Pancreas (tissue), 10 donors: ENCODE data around the gene LMF1. TPM values are rescaled to one million over a fixed set of nuclear protein-coding genes. Genes with fewer than 3 reads are reported as not detected.

Experiments used
- ATAC-seq, 4 donors: fragments of 200-7000 bp; cut with Tn5 transposase; one replicate each; pipeline versions ENCODE4 v1.8.0 to v1.9.1; 2020; ENCODE audit warnings: mild to moderate bottlenecking in 4 of 4, moderate library complexity in 4 of 4
- DNase-seq, 6 donors: peaks; one replicate each; pipeline ENCODE4 v3.0.0-alpha.2; 2020
- FAIRE-seq: peaks from 2 replicates; lab custom pipeline; 2012; peaks lifted over from hg19 to GRCh38; lab: Jason Lieb, UNC
- H3K27ac ChIP-seq, 4 donors: fragments of 200-600 bp; sonication (generic); 1 replicate in 3 of 4; 2 replicates in 1 of 4; pipeline versions ENCODE4 v1.5.0 to v1.8.0; 2020
- H3K27me3 ChIP-seq, 4 donors: fragments of 200-600 bp; one replicate each; pipeline ENCODE4 v1.8.0; 2021
- H3K36me3 ChIP-seq, 3 donors: fragments of 200-600 bp; sonication (generic) in 1 of 3; one replicate each; pipeline versions ENCODE4 v1.5.0 to v1.8.0; 2020 to 2021
- H3K4me1 ChIP-seq, 3 donors: fragments of 200-600 bp; one replicate each; pipeline ENCODE4 v1.8.0; 2021
- H3K4me3 ChIP-seq, 4 donors: fragments of 200-600 bp; sonication (generic) in 2 of 4; one replicate each; pipeline versions ENCODE4 v1.5.0 to v1.8.0; 2020 to 2021
- H3K9me3 ChIP-seq, 4 donors: fragments of 200-600 bp; one replicate each; pipeline ENCODE4 v1.8.0; 2021
- CTCF ChIP-seq, 4 donors: fragments of 200-600 bp; sonication (generic) in 3 of 4; IDR thresholded peaks; one replicate each; pipeline versions ENCODE4 v1.5.0 to v1.8.0; 2021; ENCODE audit warnings: antibody characterized with exemption in 4 of 4
- WGBS, 2 donors: extraction: QIAGEN DNeasy Blood & Tissue Kit; methylation state at CpG; one replicate each; pipeline ENCODE4 v1.1.7; 2013; 5-methylcytosine and 5-hydroxymethylcytosine counted together
- intact Hi-C, 3 donors: fragments of 100-400 bp; cut with DNase I; formaldehyde crosslinking; loops; one replicate each; pipeline versions ENCODE4 v1.11.1 to v1.14.2; 2022
- polyA plus RNA-seq, 2 donors: library from polyadenylated mRNA; stranded (reverse); fragments of 200-250 nt; gene quantifications; one replicate each; pipeline ENCODE4 v1.2.3, GENCODE V29; 2013
- total RNA-seq, 6 donors: library from RNA; stranded (reverse); fragmentation: NEBNext Ultra II Directional in 4 of 6; extraction: Animal tissue kit (Norgen Biotek cat#: 25700) in 4 of 6; gene quantifications; one replicate each; pipeline versions ENCODE4 v1.2.1 to v1.2.4, GENCODE V29; 2021 to 2023
- donor health status: healthy with polysubstance abuse.
- donor health status: DM: no; HTN: no; CAD: no; lungs with moderate emphysema.
- donor health status: DM: no; HTN: no; CAD: no.
- donor health status: control.
- donor health status: control.
- donor health status: Bipolar disorder and iron deficiency.
- donor health status: DM: yes; HTN: yes; CAD: no.
- donor health status: DM: no; HTN: no; CAD: no.
- donor health status: DM: no; HTN: no; CAD: no.
- donor health status: DM: yes; HTN: yes; CAD: no.

Gene LMF1
- total and polyA plus RNA-seq, 8 donors = 9.3 to 64.6 (median 15.7) TPM

DNA sequence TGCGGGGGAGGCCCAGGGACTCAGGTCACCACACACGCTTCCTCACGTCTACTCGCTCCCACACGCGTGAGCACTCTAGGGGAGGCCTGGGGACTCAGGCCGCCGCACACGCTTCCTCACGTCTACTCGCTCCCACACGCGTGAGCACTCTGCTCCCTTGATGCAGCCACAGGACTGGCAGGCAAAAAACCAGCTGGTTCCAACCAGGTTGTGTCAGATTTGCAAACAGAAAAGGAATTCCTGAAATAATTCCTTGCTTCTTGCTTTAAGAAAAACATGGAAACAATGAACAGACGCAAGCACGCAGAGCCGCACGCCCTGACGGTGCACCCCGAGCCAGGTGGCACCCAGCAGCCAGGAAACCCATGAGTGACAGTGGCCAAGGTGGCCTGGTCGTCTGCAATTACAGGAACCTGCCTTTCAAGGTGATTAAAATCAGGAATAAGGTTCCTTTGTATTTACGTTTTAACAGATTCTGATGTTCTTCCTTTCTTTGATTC is 37.9 kb downstream of the LMF1 start:
- Histone ChIP-seq H3K4me1 (no peaks in the 10 kb centered on the region), H3K4me3 (no peak overlapping the region), H3K9me3 (no peaks in the 10 kb centered on the region), H3K27me3 (no peaks in the 10 kb centered on the region), H3K27ac (no peak overlapping the region), H3K36me3 (peaks cover 0 to 4% (median 0%) of the 10 kb centered on the region in 3 donors)
- ATAC-seq (no peak), DNase-seq (peak in 2 of 6 donors; percentile 5 to 11), FAIRE-seq (no peak)
- no peak for TF ChIP-seq CTCF (IDR thresholded peaks at IDR 0.05)
- intact Hi-C loops = no loop called here
- 91 to 93% methylated on average over 21 of the region's 21 CpGs for WGBS, 2 donors

DNA sequence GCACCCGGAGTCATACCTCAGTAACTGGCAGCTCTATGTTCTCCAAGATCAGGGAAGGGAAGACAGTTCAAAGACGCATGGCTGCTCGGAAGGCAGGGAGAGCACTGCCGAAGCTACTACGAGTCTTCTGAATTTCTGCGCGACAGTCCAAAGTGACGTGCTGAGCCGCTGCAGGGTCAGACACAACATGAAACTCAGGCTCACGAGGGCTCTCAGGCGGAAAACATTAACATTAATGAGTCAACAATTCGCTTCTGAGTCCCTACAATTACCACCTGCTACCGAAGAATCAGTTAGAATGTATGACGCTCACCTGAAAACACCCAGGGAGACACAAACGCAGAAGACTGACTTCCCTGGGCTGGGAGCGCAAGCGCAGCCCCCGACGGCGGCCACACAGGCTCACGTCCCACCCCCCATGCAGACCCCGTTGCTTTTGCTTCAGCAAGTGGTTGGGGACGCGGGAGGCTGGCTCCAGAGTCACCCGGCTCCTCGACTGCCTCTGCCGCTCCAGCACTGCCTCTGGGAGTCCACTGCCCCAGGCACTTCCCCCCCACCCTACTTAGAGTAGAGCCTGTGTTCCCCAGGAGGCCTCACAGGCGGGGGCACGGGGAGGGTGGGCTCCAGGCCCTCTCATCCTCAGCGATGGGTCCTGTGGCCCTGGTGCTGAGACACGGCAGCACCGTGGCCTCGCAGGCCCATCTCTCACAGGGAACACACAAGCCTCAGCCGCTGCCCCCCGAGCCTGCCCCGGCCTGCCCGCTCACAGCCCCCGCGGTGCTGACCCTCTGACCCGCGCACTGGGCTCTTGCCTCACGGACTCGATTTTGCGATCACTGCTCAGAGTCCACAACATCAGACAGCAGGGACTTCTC is 38.9 kb downstream of the LMF1 start:
- H3K4me3 ChIP-seq = no peak overlapping the region
- DNase-seq (peak in 2 of 6 donors; percentile 12 to 43), FAIRE-seq (no peak), ATAC-seq (peak in 2 of 4 donors; percentile 40 to 49)
- peaks cover 0 to 4% (median 0%) of the 10 kb centered on the region in 3 donors for H3K36me3 ChIP-seq
- no peaks in the 10 kb centered on the region for H3K4me1 ChIP-seq
- H3K27me3 ChIP-seq = no peaks in the 10 kb centered on the region
- H3K9me3 ChIP-seq = no peaks in the 10 kb centered on the region
- WGBS, 2 donors = 85 to 87% methylated on average over 44 of the region's 44 CpGs
- H3K27ac ChIP-seq = no peak overlapping the region
- TF ChIP-seq CTCF (IDR thresholded peaks at IDR 0.05) = no peak
- intact Hi-C loops = no loop called here

- intact Hi-C loops = no loop called here
- no peak overlapping the region for H3K4me3 ChIP-seq
- 90 to 94% methylated on average over 21 of the region's 21 CpGs for WGBS, 2 donors
- ATAC-seq (no peak), FAIRE-seq (no peak), DNase-seq (peak in 2 of 6 donors; percentile 6 to 28)
- H3K9me3 ChIP-seq = no peaks in the 10 kb centered on the region
- TF ChIP-seq CTCF (IDR thresholded peaks at IDR 0.05) = no peak
- no peaks in the 10 kb centered on the region for H3K4me1 ChIP-seq
- H3K27ac ChIP-seq = no peak overlapping the region
- H3K27me3 ChIP-seq = no peaks in the 10 kb centered on the region
- H3K36me3 ChIP-seq = peaks cover 0 to 4% (median 0%) of the 10 kb centered on the region in 3 donors
Measured at GRCh38 chr16:931171-931570, 39.6 kb downstream of the LMF1 start.

DNA sequence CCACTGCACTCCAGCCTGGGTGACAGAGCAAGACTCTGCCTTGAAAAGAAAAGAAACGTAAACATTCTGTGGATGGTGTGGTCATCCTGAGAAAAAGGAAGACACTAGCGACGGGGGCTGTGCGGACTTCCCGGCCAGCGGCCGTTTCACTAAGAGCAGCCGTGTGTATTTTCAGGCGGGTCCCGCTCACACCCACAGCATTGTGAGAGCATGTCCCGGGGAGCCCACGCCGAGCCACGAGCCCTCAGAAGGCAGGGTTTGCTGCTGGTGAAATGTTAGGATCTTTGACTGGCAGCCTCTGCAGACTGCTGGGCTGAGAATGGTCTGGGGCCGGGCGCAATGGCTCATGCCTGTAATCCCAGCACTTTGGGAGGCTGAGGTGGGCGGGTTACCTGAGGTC is 40.3 kb downstream of the LMF1 start:
- no peak for TF ChIP-seq CTCF (IDR thresholded peaks at IDR 0.05)
- FAIRE-seq (no peak), ATAC-seq (no peak), DNase-seq (peak in 2 of 6 donors; percentile 1 to 37)
- intact Hi-C loops = no loop called here
- Histone ChIP-seq H3K36me3 (peaks cover 0 to 4% (median 0%) of the 10 kb centered on the region in 3 donors), H3K27me3 (no peaks in the 10 kb centered on the region), H3K4me3 (no peak overlapping the region), H3K4me1 (no peaks in the 10 kb centered on the region), H3K9me3 (no peaks in the 10 kb centered on the region), H3K27ac (no peak overlapping the region)
- WGBS, 2 donors = 92 to 98% methylated on average over 17 of the region's 17 CpGs

DNA sequence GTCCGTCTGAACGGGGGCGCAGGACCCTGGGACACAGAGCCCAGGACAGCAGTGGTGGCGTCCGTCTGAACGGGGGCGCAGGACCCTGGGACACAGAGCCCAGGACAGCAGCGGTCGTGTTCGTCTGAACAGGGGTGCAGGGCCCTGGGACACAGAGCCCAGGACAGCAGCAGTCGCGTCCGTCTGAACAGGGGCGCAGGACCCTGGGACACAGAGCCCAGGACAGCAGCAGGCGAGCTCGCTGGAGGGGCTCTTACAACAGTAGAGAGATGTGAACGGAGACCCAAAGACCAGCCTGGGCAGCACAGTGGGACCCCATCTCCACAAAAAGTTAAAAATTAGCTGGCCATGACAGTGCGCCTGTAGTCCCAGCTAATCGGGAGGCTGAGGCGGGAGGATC is 40.7 kb downstream of the LMF1 start:
- intact Hi-C loops = no loop called here
- Histone ChIP-seq H3K27ac (no peak overlapping the region), H3K4me3 (no peak overlapping the region), H3K4me1 (no peaks in the 10 kb centered on the region), H3K27me3 (no peaks in the 10 kb centered on the region), H3K36me3 (peaks cover 0 to 4% (median 0%) of the 10 kb centered on the region in 3 donors), H3K9me3 (no peaks in the 10 kb centered on the region)
- peak in 1 of 6 donors; percentile 26 for DNase-seq
- no peak for TF ChIP-seq CTCF (IDR thresholded peaks at IDR 0.05)
- no peak for FAIRE-seq
- WGBS, 2 donors = 86 to 95% methylated on average over 15 to 20 of the region's 20 CpGs
- no peak for ATAC-seq
